Non-pigmented ciliary epithelial cell (primary cell): Measurements from ENCODE around the gene C1QL1.

ENCODE experiments used
- DNase-seq: peaks from one replicate; pipeline ENCODE4 v3.0.0-alpha.2; 2010; ENCODE audit warnings: low read depth

Gene C1QL1

GRCh38 chr17:44913676-44914075 lies 54.4 kb downstream of the C1QL1 start:
- DNase-seq: no peak

- no peak for DNase-seq
Observed at GRCh38 chr17:44912763-44913544, 55.1 kb downstream of the C1QL1 start.

- no peak for DNase-seq
Observed at GRCh38 chr17:44911133-44912001, 56.7 kb downstream of the C1QL1 start.

- DNase-seq: no peak
Observed at GRCh38 chr17:44910231-44911106, 57.6 kb downstream of the C1QL1 start.
